Prostate gland (tissue), 2 donors: ENCODE results near the gene KLHL33. TPM values are rescaled to one million over a fixed set of nuclear protein-coding genes. Genes with fewer than 3 reads are reported as not detected.

Experiments used
- DNase-seq: peaks from one replicate; pipeline ENCODE4 v3.0.0-alpha.2; 2019; ENCODE audit warnings: low spot score
- H3K27ac ChIP-seq, 2 donors: fragments of 200-600 bp; sonication (generic); 2 replicates each; pipeline ENCODE4 v1.5.1; 2017 to 2019
- H3K27me3 ChIP-seq: fragments of 200-600 bp; sonication (generic); replicated peaks from 2 replicates; pipeline ENCODE4 v1.5.1; 2019; ENCODE audit not compliant: insufficient read depth
- H3K36me3 ChIP-seq, 2 donors: fragments of 200-600 bp; sonication (generic); 1 replicate in 1 of 2; 2 replicates in 1 of 2; pipeline versions ENCODE4 v1.5.1 to v1.8.1; 2017 to 2019
- H3K4me1 ChIP-seq: fragments of 200-600 bp; sonication (generic); replicated peaks from 2 replicates; pipeline ENCODE4 v1.5.1; 2019
- H3K4me3 ChIP-seq, 2 donors: fragments of 200-600 bp; sonication (generic); 2 replicates each; pipeline ENCODE4 v1.5.1; 2017 to 2019
- H3K9me3 ChIP-seq: fragments of 200-600 bp; sonication (generic); 2 replicates; pipeline ENCODE4 v1.5.1; 2017
- CTCF ChIP-seq, 4 experiments: fragments of 200-600 bp in 2 of 4; fragments of 450-650 bp in 2 of 4; sonication (generic) in 2 of 4; IDR thresholded peaks; 1 replicate in 3 of 4; 2 replicates in 1 of 4; pipeline ENCODE4 v1.5.1; 2016 to 2019; ENCODE audit warnings: antibody characterized with exemption in 4 of 4, mild to moderate bottlenecking in 2 of 4, moderate library complexity in 2 of 4
- POLR2A ChIP-seq: fragments of 450-650 bp; IDR thresholded peaks from one replicate; pipeline ENCODE4 v1.6.1; 2016; ENCODE audit warnings: antibody characterized with exemption, mild to moderate bottlenecking
- POLR2AphosphoS5 ChIP-seq: sonication (generic); formaldehyde crosslinking; IDR thresholded peaks from one replicate; pipeline ENCODE4 v1.6.1; 2017; ENCODE audit warnings: antibody characterized with exemption
- WGBS: methylation state at CpG from one replicate; pipeline ENCODE4 v1.1.5; 2018; 5-methylcytosine and 5-hydroxymethylcytosine counted together
- intact Hi-C: fragments of 100-400 bp; cut with DNase I; formaldehyde crosslinking; loops from one replicate; pipeline ENCODE4 v1.14.2; 2022
- total RNA-seq, 2 donors: library from RNA; depleted of rRNA; stranded (reverse); fragments of >200 nt; gene quantifications; one replicate each; pipeline ENCODE4 v1.1.0, GENCODE V29; 2016

The KLHL33 gene
- total RNA-seq, 2 donors from 2014 or later: 0.77 to 1.7 TPM

- intact Hi-C loops: no loop called here
These were observed 2.7 kb upstream of the KLHL33 start for GRCh38 chr14:20438664-20439063.

GRCh38 chr14:20436363-20436755, 393 bp upstream of the KLHL33 start:
- TF ChIP-seq POLR2AphosphoS5: no peak
- TF ChIP-seq POLR2A: no peak
- no peak for TF ChIP-seq CTCF (IDR thresholded peaks at IDR 0.05)
- intact Hi-C loops: no loop called here
- H3K36me3 ChIP-seq: no peaks in the 10 kb centered on the region

More at GRCh38 chr14:20438664-20439063, 2.7 kb upstream of the KLHL33 start:
- H3K4me3 ChIP-seq: no peak overlapping the region
- no peaks in the 10 kb centered on the region for H3K27me3 ChIP-seq
- H3K36me3 ChIP-seq: no peaks in the 10 kb centered on the region
- WGBS: 87% methylated on average over 7 of the region's 7 CpGs
- no peaks in the 10 kb centered on the region for H3K4me1 ChIP-seq
- TF ChIP-seq POLR2A (no peak), POLR2AphosphoS5 (no peak), CTCF (IDR thresholded peaks at IDR 0.05) (no peak)
- no peaks in the 10 kb centered on the region for H3K9me3 ChIP-seq
- no peak overlapping the region for H3K27ac ChIP-seq
- DNase-seq: no peak

GRCh38 chr14:20434701-20435581, 1.0 kb downstream of the KLHL33 start:
- no peak for TF ChIP-seq CTCF (IDR thresholded peaks at IDR 0.05)
- no peak for TF ChIP-seq POLR2A
- peak; percentile 38 for TF ChIP-seq POLR2AphosphoS5
- Histone ChIP-seq H3K27ac (peak overlapping the region; percentile 51 to 66), H3K9me3 (no peaks in the 10 kb centered on the region), H3K36me3 (no peaks in the 10 kb centered on the region), H3K4me1 (no peaks in the 10 kb centered on the region), H3K4me3 (peak overlapping the region; percentile 9 to 14), H3K27me3 (no peaks in the 10 kb centered on the region)
- intact Hi-C loops: no loop called here
- WGBS: 24% methylated on average over 31 of the region's 44 CpGs
- no peak for DNase-seq

More at GRCh38 chr14:20436363-20436755, 393 bp upstream of the KLHL33 start:
- Histone ChIP-seq H3K27ac (no peak overlapping the region), H3K27me3 (no peaks in the 10 kb centered on the region), H3K4me3 (no peak overlapping the region), H3K4me1 (no peaks in the 10 kb centered on the region), H3K9me3 (no peaks in the 10 kb centered on the region)
- 88% methylated on average over 4 of the region's 4 CpGs for WGBS
- no peak for DNase-seq

- WGBS: 71% methylated on average over 30 of the region's 30 CpGs
These were observed 5.9 kb downstream of the KLHL33 start for GRCh38 chr14:20429801-20430669.

More at GRCh38 chr14:20429801-20430669, 5.9 kb downstream of the KLHL33 start:
- peak; percentile 32 for DNase-seq
- no peaks in the 10 kb centered on the region for H3K4me1 ChIP-seq
- no peaks in the 10 kb centered on the region for H3K36me3 ChIP-seq
- intact Hi-C loops: no loop called here
- TF ChIP-seq CTCF (IDR thresholded peaks at IDR 0.05): no peak
- H3K4me3 ChIP-seq: no peak overlapping the region
- H3K9me3 ChIP-seq: no peaks in the 10 kb centered on the region
- no peaks in the 10 kb centered on the region for H3K27me3 ChIP-seq
- H3K27ac ChIP-seq: no peak overlapping the region
